ENCODE measurements around the gene CD40LG.

The CD40LG gene

DNA sequence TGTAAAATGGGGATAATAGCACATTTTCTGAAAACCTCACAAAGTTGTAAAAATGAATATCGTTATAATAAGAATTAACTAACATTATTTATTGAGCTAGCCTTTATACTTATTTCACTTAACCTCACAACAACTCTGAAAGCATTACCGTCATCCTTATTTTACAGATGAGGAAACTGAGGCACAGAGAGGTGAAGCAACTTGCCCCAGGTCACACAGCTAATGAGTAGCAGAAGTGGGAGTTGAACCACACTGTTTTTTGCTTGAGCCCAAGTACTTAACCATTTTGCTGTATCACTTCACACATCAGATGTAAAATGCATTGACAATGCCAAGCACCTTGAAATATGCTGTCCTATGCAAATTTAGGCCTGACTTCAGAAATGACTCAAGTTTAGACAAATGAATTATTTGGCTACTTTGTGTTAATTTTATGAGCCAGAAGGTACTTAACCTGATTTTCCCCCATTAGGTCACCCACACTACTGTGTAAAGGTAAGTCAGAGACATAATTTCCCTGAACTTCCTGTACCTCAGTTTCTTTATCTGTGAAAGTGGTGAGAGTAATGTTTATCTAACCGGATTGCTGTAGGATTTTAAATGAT is 23.1 kb downstream of the CD40LG start:
- H3K27me3 ChIP-seq (ENCODE audit: insufficient read depth, low read length, poor library complexity) = no peaks in the 10 kb centered on the region
- H4K20me1 ChIP-seq (ENCODE audit: insufficient read depth, low read length) = no peaks in the 10 kb centered on the region
- peaks cover 3% of the 10 kb centered on the region for H3K9me3 ChIP-seq (ENCODE audit: insufficient read depth, low read length, severe bottlenecking)
- H3K36me3 ChIP-seq (ENCODE audit: insufficient read depth, low read length) = peaks cover 84% of the 10 kb centered on the region
- H2AFZ ChIP-seq (ENCODE audit: low read depth, low read length) = no peak overlapping the region
- H3K4me3 ChIP-seq (ENCODE audit: low read depth in 1 of 2, low read length in 2 of 2) = no peak overlapping the region
- no peak overlapping the region for H3K27ac ChIP-seq (ENCODE audit: low read length)
- no peak overlapping the region for H3K9ac ChIP-seq (ENCODE audit: low read depth, low read length)
- no peak for ATAC-seq (ENCODE audit: insufficient read depth, low read depth)
- no peaks in the 10 kb centered on the region for H3K79me2 ChIP-seq (ENCODE audit: insufficient read depth, low read length)
- no peaks in the 10 kb centered on the region for H3K4me1 ChIP-seq (ENCODE audit: insufficient read depth, low read length)
- no peak for DNase-seq
- TF ChIP-seq EZH2 (IDR thresholded peaks at IDR 0.05; ENCODE audit: borderline replicate concordance, low read depth, low read length, severe bottlenecking) = no peak
- TF ChIP-seq, protein P1, sequence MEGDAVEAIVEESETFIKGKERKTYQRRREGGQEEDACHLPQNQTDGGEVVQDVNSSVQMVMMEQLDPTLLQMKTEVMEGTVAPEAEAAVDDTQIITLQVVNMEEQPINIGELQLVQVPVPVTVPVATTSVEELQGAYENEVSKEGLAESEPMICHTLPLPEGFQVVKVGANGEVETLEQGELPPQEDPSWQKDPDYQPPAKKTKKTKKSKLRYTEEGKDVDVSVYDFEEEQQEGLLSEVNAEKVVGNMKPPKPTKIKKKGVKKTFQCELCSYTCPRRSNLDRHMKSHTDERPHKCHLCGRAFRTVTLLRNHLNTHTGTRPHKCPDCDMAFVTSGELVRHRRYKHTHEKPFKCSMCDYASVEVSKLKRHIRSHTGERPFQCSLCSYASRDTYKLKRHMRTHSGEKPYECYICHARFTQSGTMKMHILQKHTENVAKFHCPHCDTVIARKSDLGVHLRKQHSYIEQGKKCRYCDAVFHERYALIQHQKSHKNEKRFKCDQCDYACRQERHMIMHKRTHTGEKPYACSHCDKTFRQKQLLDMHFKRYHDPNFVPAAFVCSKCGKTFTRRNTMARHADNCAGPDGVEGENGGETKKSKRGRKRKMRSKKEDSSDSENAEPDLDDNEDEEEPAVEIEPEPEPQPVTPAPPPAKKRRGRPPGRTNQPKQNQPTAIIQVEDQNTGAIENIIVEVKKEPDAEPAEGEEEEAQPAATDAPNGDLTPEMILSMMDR (IDR thresholded peaks at IDR 0.05; ENCODE audit: borderline replicate concordance, extremely low read depth, low read length, poor library complexity, severe bottlenecking) = no peak
- no peak overlapping the region for H3K4me2 ChIP-seq (ENCODE audit: insufficient read depth, low read length)

DNA sequence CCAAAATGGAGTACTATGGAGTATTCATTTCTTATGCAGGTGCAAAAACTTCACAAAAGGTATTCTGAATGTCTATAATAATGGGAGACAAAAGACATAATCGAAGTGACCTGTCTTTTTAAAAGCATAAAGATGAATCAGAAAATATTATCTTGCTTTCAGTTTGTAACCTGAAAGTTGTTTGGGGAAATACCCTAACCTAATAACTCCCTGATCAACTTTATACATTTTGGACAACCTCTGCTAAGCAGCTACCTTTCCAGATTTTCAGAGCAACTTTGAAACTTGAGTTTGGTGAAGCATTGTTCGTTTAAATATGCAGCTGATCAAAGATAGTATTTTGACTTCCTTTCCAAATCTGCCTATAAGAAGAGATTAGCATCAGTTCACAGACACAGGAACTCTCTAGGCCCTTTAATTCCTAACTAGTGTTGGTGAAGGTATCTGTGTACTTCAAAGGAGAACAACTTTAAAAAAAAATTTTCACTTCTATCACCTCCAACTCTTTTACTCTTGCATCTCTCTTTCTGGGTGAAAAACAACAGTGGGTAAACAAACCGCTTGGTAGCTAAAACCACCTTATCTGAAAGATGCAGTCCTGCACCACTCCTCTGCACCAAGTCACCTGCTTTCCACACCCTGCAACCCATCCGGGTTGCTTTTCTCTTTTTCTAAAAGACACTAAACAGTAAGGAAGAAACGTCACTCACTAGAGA is 26.5 kb downstream of the CD40LG start:
- no peak overlapping the region for H3K4me3 ChIP-seq (ENCODE audit: low read depth in 1 of 2, low read length in 2 of 2)
- no peaks in the 10 kb centered on the region for H3K4me1 ChIP-seq (ENCODE audit: insufficient read depth, low read length)
- H3K9me3 ChIP-seq (ENCODE audit: insufficient read depth, low read length, severe bottlenecking) = no peaks in the 10 kb centered on the region
- ATAC-seq (ENCODE audit: insufficient read depth, low read depth) (peak; percentile 66), DNase-seq (no peak)
- H3K9ac ChIP-seq (ENCODE audit: low read depth, low read length) = no peak overlapping the region
- no peak overlapping the region for H3K4me2 ChIP-seq (ENCODE audit: insufficient read depth, low read length)
- no peak overlapping the region for H2AFZ ChIP-seq (ENCODE audit: low read depth, low read length)
- H3K27me3 ChIP-seq (ENCODE audit: insufficient read depth, low read length, poor library complexity) = no peaks in the 10 kb centered on the region
- no peaks in the 10 kb centered on the region for H3K79me2 ChIP-seq (ENCODE audit: insufficient read depth, low read length)
- peaks cover 66% of the 10 kb centered on the region for H3K36me3 ChIP-seq (ENCODE audit: insufficient read depth, low read length)
- TF ChIP-seq, protein P1 (IDR thresholded peaks at IDR 0.05; ENCODE audit: borderline replicate concordance, extremely low read depth, low read length, poor library complexity, severe bottlenecking) = no peak
- H4K20me1 ChIP-seq (ENCODE audit: insufficient read depth, low read length) = no peaks in the 10 kb centered on the region
- no peak overlapping the region for H3K27ac ChIP-seq (ENCODE audit: low read length)

DNA sequence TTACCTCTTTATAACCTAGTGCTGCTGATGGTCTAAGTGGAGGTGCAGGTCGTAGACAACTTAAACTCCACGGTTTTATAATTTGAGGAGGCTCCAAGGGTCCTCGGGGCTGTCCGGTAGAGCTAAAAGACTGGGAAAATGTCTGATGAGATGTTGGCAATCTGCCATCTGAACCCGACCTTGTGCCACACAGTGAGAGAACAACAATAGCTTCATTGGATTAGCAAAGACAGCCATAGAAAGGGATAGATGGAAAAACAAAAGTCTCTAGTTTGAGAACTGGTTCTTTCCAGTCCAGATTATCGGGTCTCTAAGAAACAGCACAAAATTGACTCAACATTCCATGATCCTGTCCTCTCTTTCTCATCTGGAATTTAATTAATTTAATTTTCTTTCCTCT is 31.6 kb downstream of the CD40LG start:
- H3K9ac ChIP-seq (ENCODE audit: low read depth, low read length) = no peak overlapping the region
- no peaks in the 10 kb centered on the region for H3K4me1 ChIP-seq (ENCODE audit: insufficient read depth, low read length)
- TF ChIP-seq, protein P1 (IDR thresholded peaks at IDR 0.05; ENCODE audit: borderline replicate concordance, extremely low read depth, low read length, poor library complexity, severe bottlenecking) = no peak
- no peak for TF ChIP-seq EZH2 (IDR thresholded peaks at IDR 0.05; ENCODE audit: borderline replicate concordance, low read depth, low read length, severe bottlenecking)
- no peaks in the 10 kb centered on the region for H3K9me3 ChIP-seq (ENCODE audit: insufficient read depth, low read length, severe bottlenecking)
- no peak overlapping the region for H3K4me2 ChIP-seq (ENCODE audit: insufficient read depth, low read length)
- H3K27ac ChIP-seq (ENCODE audit: low read length) = no peak overlapping the region
- H3K79me2 ChIP-seq (ENCODE audit: insufficient read depth, low read length) = no peaks in the 10 kb centered on the region
- no peak overlapping the region for H3K4me3 ChIP-seq (ENCODE audit: low read depth in 1 of 2, low read length in 2 of 2)
- DNase-seq (no peak), ATAC-seq (ENCODE audit: insufficient read depth, low read depth) (no peak)
- H4K20me1 ChIP-seq (ENCODE audit: insufficient read depth, low read length) = no peaks in the 10 kb centered on the region
- no peaks in the 10 kb centered on the region for H3K27me3 ChIP-seq (ENCODE audit: insufficient read depth, low read length, poor library complexity)
- peaks cover 59% of the 10 kb centered on the region for H3K36me3 ChIP-seq (ENCODE audit: insufficient read depth, low read length)
- no peak overlapping the region for H2AFZ ChIP-seq (ENCODE audit: low read depth, low read length)

Data from DND-41 (cell line).